ENCODE results near the gene YES1. TPM values are rescaled to one million over a fixed set of nuclear protein-coding genes. Genes with fewer than 3 reads are reported as not detected.

Gene YES1
- polyA plus RNA-seq, 1 donor (not counting 4 experiments of a cell fraction or from before 2014, with no cell fraction given), result 22.9 TPM

DNA sequence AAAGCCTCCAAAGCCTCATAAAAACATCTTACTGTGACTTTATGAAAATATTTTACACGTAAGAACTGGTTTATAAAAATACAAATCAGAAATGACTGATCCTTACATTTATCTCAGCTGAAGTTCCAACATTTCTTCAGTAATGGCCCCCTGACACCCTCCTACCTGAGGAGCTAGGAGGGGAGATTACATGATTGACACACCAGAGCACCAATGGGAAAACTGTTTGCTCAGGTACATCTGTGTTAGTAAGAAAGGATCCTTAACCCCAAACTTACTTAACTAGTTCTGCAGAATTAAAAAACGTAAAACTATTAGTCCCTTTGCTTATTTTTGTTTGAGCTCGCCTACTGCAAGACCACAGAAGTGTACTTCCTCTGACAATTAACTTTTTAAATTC, 126.6 kb downstream of the YES1 start:
- DNase-seq (ENCODE audit: low read depth, low spot score) (no peak), FAIRE-seq (no peak)
- Histone ChIP-seq H4K20me1 (ENCODE audit: control insufficient read depth, extremely low read depth, insufficient read depth, low read length) (no peaks in the 10 kb centered on the region), H3K9me3 (ENCODE audit: control insufficient read depth, low read depth, low read length) (no peaks in the 10 kb centered on the region), H3K79me2 (ENCODE audit: control insufficient read depth, insufficient read depth, low read length) (no peaks in the 10 kb centered on the region), H3K9ac (ENCODE audit: control insufficient read depth, extremely low read depth, insufficient read depth, low read length) (no peak overlapping the region), H2AFZ (ENCODE audit: control insufficient read depth, low read length) (no peak overlapping the region), H3K36me3 (ENCODE audit: control insufficient read depth in 2 of 2, extremely low read depth in 1 of 2, insufficient read depth in 2 of 2, low read length in 2 of 2) (peaks cover 17 to 30% of the 10 kb centered on the region in 2 experiments), H3K4me3 (ENCODE audit: control insufficient read depth in 2 of 3, extremely low read depth in 1 of 3, insufficient read depth in 2 of 3, low read depth in 1 of 3, low read length in 3 of 3) (no peak overlapping the region), H3K27ac (ENCODE audit: control insufficient read depth, insufficient read depth, low read length) (no peak overlapping the region), H3K9me1 (ENCODE audit: control insufficient read depth, extremely low read depth, insufficient read depth, low read length) (no peaks in the 10 kb centered on the region), H3K27me3 (ENCODE audit: control insufficient read depth, extremely low read depth, insufficient read depth, low read length) (no peaks in the 10 kb centered on the region), H3K4me1 (ENCODE audit: control insufficient read depth, extremely low read depth, insufficient read depth, low read length) (no peaks in the 10 kb centered on the region), H3K4me2 (ENCODE audit: control insufficient read depth, extremely low read depth, insufficient read depth, low read depth, low read length) (no peak overlapping the region)
- dilution Hi-C loops (cut with MboI; ENCODE audit: extremely low pct_ligation_motif_present, low sequenced_read_pairs), result no loop called here
- no peak for TF ChIP-seq EZH2 (IDR thresholded peaks at IDR 0.05; ENCODE audit: low read length)
- TF ChIP-seq, protein P1, sequence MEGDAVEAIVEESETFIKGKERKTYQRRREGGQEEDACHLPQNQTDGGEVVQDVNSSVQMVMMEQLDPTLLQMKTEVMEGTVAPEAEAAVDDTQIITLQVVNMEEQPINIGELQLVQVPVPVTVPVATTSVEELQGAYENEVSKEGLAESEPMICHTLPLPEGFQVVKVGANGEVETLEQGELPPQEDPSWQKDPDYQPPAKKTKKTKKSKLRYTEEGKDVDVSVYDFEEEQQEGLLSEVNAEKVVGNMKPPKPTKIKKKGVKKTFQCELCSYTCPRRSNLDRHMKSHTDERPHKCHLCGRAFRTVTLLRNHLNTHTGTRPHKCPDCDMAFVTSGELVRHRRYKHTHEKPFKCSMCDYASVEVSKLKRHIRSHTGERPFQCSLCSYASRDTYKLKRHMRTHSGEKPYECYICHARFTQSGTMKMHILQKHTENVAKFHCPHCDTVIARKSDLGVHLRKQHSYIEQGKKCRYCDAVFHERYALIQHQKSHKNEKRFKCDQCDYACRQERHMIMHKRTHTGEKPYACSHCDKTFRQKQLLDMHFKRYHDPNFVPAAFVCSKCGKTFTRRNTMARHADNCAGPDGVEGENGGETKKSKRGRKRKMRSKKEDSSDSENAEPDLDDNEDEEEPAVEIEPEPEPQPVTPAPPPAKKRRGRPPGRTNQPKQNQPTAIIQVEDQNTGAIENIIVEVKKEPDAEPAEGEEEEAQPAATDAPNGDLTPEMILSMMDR (optimal IDR thresholded peaks at IDR 0.05 in 1 of 3, IDR thresholded peaks at IDR 0.05 in 1 of 3, conservative IDR thresholded peaks at IDR 0.05 in 1 of 3; ENCODE audit: extremely low read depth in 1 of 3, insufficient read depth in 2 of 3, low read length in 3 of 3), result no peak

DNA sequence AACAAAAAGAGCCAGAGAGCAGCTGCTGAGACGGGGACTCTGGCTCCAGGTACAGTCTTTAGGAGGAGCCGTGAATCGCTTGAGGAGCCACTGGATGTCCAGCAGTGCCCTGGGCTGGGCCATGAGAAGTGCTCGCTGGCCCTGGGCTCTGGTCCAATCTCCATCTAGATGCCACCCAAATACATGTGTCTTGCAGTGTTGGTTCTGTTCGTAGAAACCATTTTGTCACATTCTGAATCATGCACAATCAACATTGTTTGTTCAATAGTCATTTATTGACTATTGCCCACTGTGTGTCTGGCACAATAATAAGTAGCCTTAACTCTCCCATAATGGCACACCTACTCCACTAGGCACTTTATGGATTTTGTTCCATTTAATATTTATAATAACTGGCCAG, 128.5 kb downstream of the YES1 start:
- Histone ChIP-seq H3K9me3 (ENCODE audit: control insufficient read depth, low read depth, low read length) (no peaks in the 10 kb centered on the region), H3K27ac (ENCODE audit: control insufficient read depth, insufficient read depth, low read length) (no peak overlapping the region), H3K27me3 (ENCODE audit: control insufficient read depth, extremely low read depth, insufficient read depth, low read length) (no peaks in the 10 kb centered on the region), H3K79me2 (ENCODE audit: control insufficient read depth, insufficient read depth, low read length) (no peaks in the 10 kb centered on the region), H4K20me1 (ENCODE audit: control insufficient read depth, extremely low read depth, insufficient read depth, low read length) (no peaks in the 10 kb centered on the region), H3K4me1 (ENCODE audit: control insufficient read depth, extremely low read depth, insufficient read depth, low read length) (no peaks in the 10 kb centered on the region), H3K36me3 (ENCODE audit: control insufficient read depth in 2 of 2, extremely low read depth in 1 of 2, insufficient read depth in 2 of 2, low read length in 2 of 2) (peaks cover 17 to 34% of the 10 kb centered on the region in 2 experiments), H3K9me1 (ENCODE audit: control insufficient read depth, extremely low read depth, insufficient read depth, low read length) (no peaks in the 10 kb centered on the region), H2AFZ (ENCODE audit: control insufficient read depth, low read length) (no peak overlapping the region), H3K4me2 (ENCODE audit: control insufficient read depth, extremely low read depth, insufficient read depth, low read depth, low read length) (no peak overlapping the region), H3K4me3 (ENCODE audit: control insufficient read depth in 2 of 3, extremely low read depth in 1 of 3, insufficient read depth in 2 of 3, low read depth in 1 of 3, low read length in 3 of 3) (no peak overlapping the region), H3K9ac (ENCODE audit: control insufficient read depth, extremely low read depth, insufficient read depth, low read length) (no peak overlapping the region)
- DNase-seq (ENCODE audit: low read depth, low spot score) (no peak), FAIRE-seq (no peak)
- dilution Hi-C loops (cut with MboI; ENCODE audit: extremely low pct_ligation_motif_present, low sequenced_read_pairs), result no loop called here
- TF ChIP-seq EZH2 (IDR thresholded peaks at IDR 0.05; ENCODE audit: low read length), result no peak
- TF ChIP-seq, protein P1 (optimal IDR thresholded peaks at IDR 0.05 in 1 of 3, IDR thresholded peaks at IDR 0.05 in 1 of 3, conservative IDR thresholded peaks at IDR 0.05 in 1 of 3; ENCODE audit: extremely low read depth in 1 of 3, insufficient read depth in 2 of 3, low read length in 3 of 3), result no peak

Data from keratinocyte (primary cell).